K562 (cell line): ENCODE data around the gene TBC1D2. TPM values are rescaled to one million over a fixed set of nuclear protein-coding genes. Genes with fewer than 3 reads are reported as not detected.
A peak's percentile ranks its signal among the peaks of the same experiment; 100 is the strongest.

Source experiments
- CREB3 ChIP-seq: fragments of 450-650 bp; conservative IDR thresholded peaks from 2 replicates; pipeline ENCODE4 v1.6.1; 2016; ENCODE audit warnings: missing genetic modification characterization, low read depth, mild to moderate bottlenecking, missing compliant biosample characterization, moderate library complexity
- FOXA1 ChIP-seq: fragments of 450-650 bp; IDR thresholded peaks from 2 replicates; pipeline ENCODE4 v1.6.1; 2016; ENCODE audit warnings: mild to moderate bottlenecking, borderline replicate concordance
- HDAC3 ChIP-seq: fragments of 450-650 bp; IDR thresholded peaks from 2 replicates; pipeline ENCODE4 v1.6.1; 2018; ENCODE audit warnings: borderline replicate concordance, mild to moderate bottlenecking, moderate library complexity; ENCODE audit not compliant: partially characterized antibody
- HNRNPK ChIP-seq: fragments of 200-400 bp; formaldehyde crosslinking; IDR thresholded peaks from one replicate; pipeline ENCODE4 v1.6.1; 2018; ENCODE audit warnings: mild to moderate bottlenecking, low read depth, low read length; ENCODE audit not compliant: poor library complexity, severe bottlenecking
- MEF2D ChIP-seq: conservative IDR thresholded peaks from 2 replicates; pipeline ENCODE4 v1.6.1; 2016; ENCODE audit warnings: low read depth, missing genetic modification characterization, missing compliant biosample characterization
- PRDM10 ChIP-seq: fragments of 450-650 bp; IDR thresholded peaks from 2 replicates; pipeline ENCODE4 v1.6.1; 2018; ENCODE audit not compliant: partially characterized antibody
- RNF2 ChIP-seq: sonication (generic); IDR thresholded peaks from 2 replicates; pipeline ENCODE4 v1.6.1; 2016
- SMARCA4 ChIP-seq: fragments of 450-650 bp; IDR thresholded peaks from 2 replicates; pipeline ENCODE4 v1.6.1; 2016
- ZNF263 ChIP-seq: sonication (generic); formaldehyde crosslinking; IDR thresholded peaks from 2 replicates; pipeline ENCODE4 v1.8.0; 2022; ENCODE audit warnings: mild to moderate bottlenecking, missing genetic modification reagents, borderline replicate concordance
- ZNF408 ChIP-seq: fragments of 250-450 bp; sonication (Bioruptor Pico); IDR thresholded peaks from 2 replicates; pipeline ENCODE4 v1.4.0; 2020; ENCODE audit warnings: low read depth, mild to moderate bottlenecking, moderate library complexity
- ZNF561 ChIP-seq: fragments of 450-650 bp; formaldehyde crosslinking; conservative IDR thresholded peaks from 2 replicates; pipeline ENCODE4 v1.4.0; 2020; ENCODE audit warnings: mild to moderate bottlenecking, moderate library complexity
- ZNF592 ChIP-seq: fragments of 450-650 bp; IDR thresholded peaks from 2 replicates; pipeline ENCODE4 v1.6.1; 2017; ENCODE audit warnings: antibody characterized with exemption, mild to moderate bottlenecking
- polyA plus RNA-seq, 8 experiments: library from polyadenylated mRNA; depleted of rRNA in 4 of 8; stranded (reverse) in 5 of 8; unstranded in 3 of 8; fragments of >200 nt; fragmentation: Nextera tagmentation in 2 of 8; fragmentation: Illumina TruSeq in 1 of 8; extraction: Ambion mirVana in 2 of 8; extraction: Trizol in 1 of 8; gene quantifications; 2 replicates each; pipeline versions ENCODE4 v1.2.1 to v1.2.3, GENCODE V29; 2011 to 2014; ENCODE audit warnings: inconsistent platforms in 1 of 8, missing spikeins in 1 of 8
- total RNA-seq, 7 experiments: library from RNA; depleted of rRNA in 6 of 7; stranded (reverse); fragments of >200 nt in 6 of 7; fragmentation: Illumina TruSeq in 2 of 7; extraction: Trizol in 2 of 7; gene quantifications; 2 replicates each; pipeline versions ENCODE4 v1.2.1 to v1.2.3, GENCODE V29; 2011 to 2021; ENCODE audit warnings: low replicate concordance in 1 of 7
- TF ChIP-seq, protein P1 (sequence below): fragments of 250-450 bp; sonication (Bioruptor Pico); IDR thresholded peaks from 2 replicates; pipeline ENCODE4 v1.8.0; 2021; ENCODE audit warnings: borderline replicate concordance, mild to moderate bottlenecking, moderate library complexity; ENCODE audit not compliant: poor library complexity, severe bottlenecking
- TF ChIP-seq, protein P2 (sequence below): fragments of 250-450 bp; sonication (Bioruptor Pico); IDR thresholded peaks from 2 replicates; pipeline ENCODE4 v1.8.0; 2021; ENCODE audit warnings: mild to moderate bottlenecking, moderate library complexity

The TBC1D2 gene
- total and polyA plus RNA-seq, 9 of the 15 experiments (the other 6 are each of a cell fraction or from before 2014, with no cell fraction given) = 0.10 to 7.0 (median 2.5) TPM

- TF ChIP-seq HNRNPK = no peak
- TF ChIP-seq ZNF592 = peak; percentile 75
- peak; percentile 68 for TF ChIP-seq RNF2
- peak; percentile 73; the same call in 1 of the 2 replicates for TF ChIP-seq CREB3
- TF ChIP-seq ZNF561 (CRISPR knock-in tag) = no peak
- no peak for TF ChIP-seq ZNF263 (CRISPR knock-in tag)
- TF ChIP-seq MEF2D (tag) = no peak
- TF ChIP-seq FOXA1 = no peak
- peak; percentile 73 for TF ChIP-seq HDAC3
- peak; percentile 92 for TF ChIP-seq SMARCA4
- TF ChIP-seq, protein P1, sequence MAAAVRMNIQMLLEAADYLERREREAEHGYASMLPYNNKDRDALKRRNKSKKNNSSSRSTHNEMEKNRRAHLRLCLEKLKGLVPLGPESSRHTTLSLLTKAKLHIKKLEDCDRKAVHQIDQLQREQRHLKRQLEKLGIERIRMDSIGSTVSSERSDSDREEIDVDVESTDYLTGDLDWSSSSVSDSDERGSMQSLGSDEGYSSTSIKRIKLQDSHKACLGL = no peak
- TF ChIP-seq PRDM10 = peak; percentile 89
- TF ChIP-seq, protein P2, sequence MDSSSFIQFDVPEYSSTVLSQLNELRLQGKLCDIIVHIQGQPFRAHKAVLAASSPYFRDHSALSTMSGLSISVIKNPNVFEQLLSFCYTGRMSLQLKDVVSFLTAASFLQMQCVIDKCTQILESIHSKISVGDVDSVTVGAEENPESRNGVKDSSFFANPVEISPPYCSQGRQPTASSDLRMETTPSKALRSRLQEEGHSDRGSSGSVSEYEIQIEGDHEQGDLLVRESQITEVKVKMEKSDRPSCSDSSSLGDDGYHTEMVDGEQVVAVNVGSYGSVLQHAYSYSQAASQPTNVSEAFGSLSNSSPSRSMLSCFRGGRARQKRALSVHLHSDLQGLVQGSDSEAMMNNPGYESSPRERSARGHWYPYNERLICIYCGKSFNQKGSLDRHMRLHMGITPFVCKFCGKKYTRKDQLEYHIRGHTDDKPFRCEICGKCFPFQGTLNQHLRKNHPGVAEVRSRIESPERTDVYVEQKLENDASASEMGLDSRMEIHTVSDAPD (CRISPR knock-in tag) = no peak
- TF ChIP-seq ZNF408 (CRISPR knock-in tag) = no peak
Measured at GRCh38 chr9:98182069-98182820, 73.2 kb downstream of the TBC1D2 start (continued).
